RWPE1 (cell line): ENCODE results near the gene PPP1CC.

ENCODE experiments used
- CTCF ChIA-PET: fragments of 350-600 bp; sonication (Branson Sonifier 250); formaldehyde crosslinking; extraction: SDS; loops from one replicate; lab custom pipeline; 2021; lab: Yijun Ruan, JAX
- POLR2A ChIA-PET: fragments of 400-600 bp; formaldehyde crosslinking; extraction: SDS; loops from one replicate; lab custom pipeline; 2020; ENCODE audit warnings: antibody characterized with exemption; ENCODE audit not compliant: low non-redundant PET; lab: Yijun Ruan, JAX
- DNase-seq: peaks from one replicate; pipeline ENCODE4 v3.0.0; 2012; ENCODE audit warnings: low spot score
- H3K27ac ChIP-seq: fragments of 450-650 bp; 2 replicates; pipeline ENCODE4 v1.5.1; 2017
- TF ChIP-seq, protein P1 (sequence below): fragments of 450-650 bp; conservative IDR thresholded peaks from 2 replicates; pipeline ENCODE4 v1.5.1; 2017; ENCODE audit warnings: low read depth, mild to moderate bottlenecking

PPP1CC gene

DNA sequence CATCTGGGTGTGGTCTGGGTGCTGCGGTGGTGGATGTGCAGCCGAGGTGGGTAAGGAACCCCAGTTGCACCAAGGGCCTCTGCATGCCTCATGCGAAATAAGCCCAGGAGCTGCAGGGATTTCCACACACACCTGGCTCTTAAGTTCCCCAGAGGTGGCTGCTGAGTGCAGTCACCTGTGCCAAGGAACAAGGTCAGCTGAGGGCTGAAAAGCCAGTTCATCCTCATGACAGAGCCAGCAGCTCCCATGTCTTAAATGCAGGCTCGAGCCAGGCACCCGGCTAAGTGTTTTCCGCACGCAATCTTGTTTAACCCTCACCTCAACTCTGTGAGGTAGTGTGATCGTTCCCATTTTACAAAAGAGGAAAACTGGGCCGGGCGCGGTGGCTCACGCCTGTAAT is 63.5 kb downstream of the PPP1CC start:
- ChIA-PET POLR2A (no interaction called here), CTCF (interaction anchor here (0.5 kb wide), 1 partner anchor 141 kb away, joined by 5 read pairs; no protein-coding TSS in a partner anchor)
- no peak overlapping the region for H3K27ac ChIP-seq
- TF ChIP-seq, protein P1, sequence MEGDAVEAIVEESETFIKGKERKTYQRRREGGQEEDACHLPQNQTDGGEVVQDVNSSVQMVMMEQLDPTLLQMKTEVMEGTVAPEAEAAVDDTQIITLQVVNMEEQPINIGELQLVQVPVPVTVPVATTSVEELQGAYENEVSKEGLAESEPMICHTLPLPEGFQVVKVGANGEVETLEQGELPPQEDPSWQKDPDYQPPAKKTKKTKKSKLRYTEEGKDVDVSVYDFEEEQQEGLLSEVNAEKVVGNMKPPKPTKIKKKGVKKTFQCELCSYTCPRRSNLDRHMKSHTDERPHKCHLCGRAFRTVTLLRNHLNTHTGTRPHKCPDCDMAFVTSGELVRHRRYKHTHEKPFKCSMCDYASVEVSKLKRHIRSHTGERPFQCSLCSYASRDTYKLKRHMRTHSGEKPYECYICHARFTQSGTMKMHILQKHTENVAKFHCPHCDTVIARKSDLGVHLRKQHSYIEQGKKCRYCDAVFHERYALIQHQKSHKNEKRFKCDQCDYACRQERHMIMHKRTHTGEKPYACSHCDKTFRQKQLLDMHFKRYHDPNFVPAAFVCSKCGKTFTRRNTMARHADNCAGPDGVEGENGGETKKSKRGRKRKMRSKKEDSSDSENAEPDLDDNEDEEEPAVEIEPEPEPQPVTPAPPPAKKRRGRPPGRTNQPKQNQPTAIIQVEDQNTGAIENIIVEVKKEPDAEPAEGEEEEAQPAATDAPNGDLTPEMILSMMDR = no peak
- DNase-seq = no peak

DNA sequence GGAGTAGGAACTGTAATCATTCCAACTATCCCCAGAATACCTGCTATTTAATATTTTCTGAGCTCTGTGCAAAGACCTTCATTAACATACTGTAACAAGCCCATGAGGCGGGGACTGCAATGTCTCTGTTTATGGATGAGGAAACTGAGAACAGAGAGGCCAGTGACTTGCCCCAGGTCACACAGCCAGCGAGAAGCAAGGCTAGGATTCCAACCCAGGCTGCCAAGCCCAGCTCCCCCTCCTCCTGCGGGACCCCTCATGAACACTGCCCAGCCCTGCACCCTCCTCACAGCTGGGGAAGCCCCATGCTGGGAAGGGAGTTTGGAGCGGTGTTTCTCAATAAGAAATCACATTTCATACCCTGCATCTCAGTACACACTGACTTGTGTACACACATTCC is 64.7 kb downstream of the PPP1CC start:
- TF ChIP-seq, protein P1 = no peak
- ChIA-PET POLR2A (no interaction called here), CTCF (no interaction called here)
- H3K27ac ChIP-seq = no peak overlapping the region
- DNase-seq = no peak

DNA sequence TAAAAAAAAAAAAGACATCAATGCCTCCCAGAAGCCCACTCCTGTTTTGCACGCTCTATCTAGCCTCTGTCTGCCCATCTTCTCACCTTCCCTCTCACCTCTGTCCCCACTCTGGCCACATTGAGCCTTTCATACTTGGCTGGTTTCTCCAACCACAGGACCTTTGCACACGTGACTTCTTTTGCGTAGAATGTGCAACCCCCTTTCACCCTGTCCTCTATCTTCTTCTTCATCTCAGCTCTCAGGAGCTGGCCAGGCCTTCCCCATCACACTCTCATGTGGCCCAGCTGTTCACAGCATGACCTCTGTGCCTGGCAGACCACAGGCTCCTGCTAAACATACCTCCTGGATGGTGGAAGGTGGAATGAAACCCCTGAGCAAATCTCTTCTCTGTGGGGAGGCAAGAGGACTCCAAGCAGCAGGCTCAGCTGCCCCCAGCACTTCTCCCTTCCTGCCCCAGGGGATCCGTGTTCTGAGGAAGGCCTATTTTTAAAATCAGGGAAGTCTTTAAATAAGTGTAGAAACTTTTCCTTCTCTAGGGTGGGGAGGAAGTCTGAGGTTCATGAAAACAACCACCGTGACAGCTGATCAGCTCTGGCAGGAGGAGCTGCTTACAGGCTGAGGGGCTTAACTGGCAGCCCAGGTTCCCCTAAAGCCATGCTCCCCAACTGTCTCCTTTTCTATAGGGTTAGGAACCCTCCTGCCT is 65.3 kb downstream of the PPP1CC start:
- CTCF ChIA-PET = no interaction called here

DNA sequence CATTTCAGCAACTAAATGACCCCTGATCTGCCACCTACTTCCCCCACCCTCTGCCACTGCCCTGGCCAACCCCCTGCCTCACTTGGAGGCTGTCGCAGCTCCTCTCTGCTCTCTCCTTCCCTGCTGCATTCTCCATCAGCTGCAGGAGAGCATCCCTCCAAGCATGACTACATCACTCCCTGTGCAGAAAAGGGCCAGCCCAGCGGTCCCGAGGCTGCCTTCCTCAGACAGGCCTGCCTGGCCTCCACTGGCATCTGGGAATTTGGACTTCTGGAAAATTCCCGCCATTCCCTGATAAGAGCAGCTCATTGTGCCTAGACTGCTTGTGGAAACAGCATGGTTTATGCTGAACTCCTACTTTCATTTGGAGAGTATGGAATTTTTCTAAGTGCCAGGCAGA is 66.5 kb downstream of the PPP1CC start:
- DNase-seq = no peak
- H3K27ac ChIP-seq = no peak overlapping the region
- CTCF ChIA-PET = interaction anchor here (0.6 kb wide), 1 partner anchor 227 kb away, joined by 3 read pairs; no protein-coding TSS in a partner anchor
- TF ChIP-seq, protein P1 = no peak
- POLR2A ChIA-PET = no interaction called here

More for the DNA sequence above, 65.3 kb downstream of the PPP1CC start:
- POLR2A ChIA-PET = no interaction called here
- no peak for DNase-seq
- TF ChIP-seq, protein P1 = no peak
- no peak overlapping the region for H3K27ac ChIP-seq

DNA sequence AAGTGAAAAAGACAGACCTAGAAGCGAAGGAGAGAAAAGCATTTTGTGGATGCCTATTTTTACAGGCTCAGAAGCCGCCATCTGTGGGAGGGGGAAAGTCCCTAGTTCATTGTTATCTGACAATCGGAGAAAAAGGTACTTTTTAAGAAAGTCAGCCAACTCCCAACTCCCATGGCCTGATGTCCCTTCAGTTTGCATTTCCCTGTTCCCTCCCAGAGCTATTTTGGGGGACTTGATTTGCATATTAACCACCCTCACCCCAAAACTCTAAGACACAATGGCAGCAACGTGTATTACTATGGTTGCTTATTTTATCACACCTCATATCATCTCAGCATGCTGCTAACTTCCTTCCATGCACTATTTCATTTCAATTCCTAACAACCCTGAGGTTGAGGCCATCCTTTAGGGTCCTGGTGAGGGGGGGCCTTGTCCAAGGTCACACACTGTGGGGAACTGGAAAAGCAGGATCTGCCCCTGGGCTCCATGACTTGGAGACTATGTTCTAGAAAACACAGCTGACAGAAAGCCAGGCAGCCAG is 72.5 kb downstream of the PPP1CC start:
- TF ChIP-seq, protein P1 = no peak
- ChIA-PET CTCF (no interaction called here), POLR2A (no interaction called here)
- no peak for DNase-seq
- no peak overlapping the region for H3K27ac ChIP-seq
